Activated T-helper 9 cell treated with anti-CD3 and anti-CD28 coated beads, Interleukin-2, amount 50 U/mL, for 16 hours (primary cell): ENCODE results near the gene TANK.
A peak's percentile ranks its signal among the peaks of the same experiment; 100 is the strongest.
"Not testable (repeated sequence)": the region's sequence is repeated elsewhere in the genome, so short reads cannot be mapped to it uniquely, and the experiment has no call there.

ENCODE experiments used
- DNase-seq: peaks from one replicate; pipeline ENCODE4 v3.0.0-alpha.2; 2020; ENCODE audit warnings: low read depth

TANK gene

DNA sequence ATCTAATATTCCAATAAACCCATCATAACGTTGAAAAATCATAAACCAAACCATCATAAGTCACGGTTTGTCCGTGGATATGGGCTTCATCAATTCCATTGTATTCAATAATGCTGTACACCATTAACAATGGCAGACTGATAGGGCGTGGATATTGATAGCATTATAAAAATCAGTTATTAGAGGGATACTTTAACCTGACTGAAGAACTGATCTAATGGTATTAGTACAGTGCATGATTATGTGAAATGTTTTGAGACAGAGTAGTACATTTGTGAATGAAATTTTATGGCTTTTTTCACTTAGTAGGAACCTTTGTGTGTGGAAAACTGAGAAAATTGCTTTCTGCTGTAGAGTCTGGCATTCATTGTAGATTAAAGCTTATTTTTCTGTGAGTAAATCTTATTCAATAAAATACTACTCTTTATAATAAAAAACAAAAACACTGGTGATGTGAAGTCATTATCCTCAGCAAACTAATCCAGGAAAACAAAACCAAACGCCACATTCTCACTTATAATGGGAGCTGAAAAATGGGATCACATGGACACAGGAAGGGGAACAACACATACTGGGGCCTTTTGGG is 119.1 kb downstream of the TANK start:
- DNase-seq: not testable (repeated sequence)

DNA sequence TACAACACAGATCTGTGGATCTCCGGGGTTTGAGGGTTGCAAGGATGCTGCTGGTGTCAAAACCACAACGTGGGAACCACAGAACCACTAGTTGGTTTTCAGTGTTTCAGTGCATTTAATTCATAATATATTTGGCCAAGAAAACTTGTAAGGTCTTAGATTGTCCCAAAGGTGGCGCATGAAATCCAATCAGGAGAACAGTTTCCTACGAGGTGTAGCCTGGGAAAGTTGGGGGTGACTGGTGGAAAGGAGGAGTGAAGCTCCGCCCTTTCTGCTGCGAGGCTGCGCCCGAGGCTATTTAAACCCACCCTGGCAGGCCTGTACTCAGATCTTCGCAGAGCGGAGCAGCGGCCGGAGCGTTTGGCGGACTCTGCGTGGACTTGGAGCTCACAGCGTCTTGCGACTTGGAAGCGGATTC is 120.7 kb downstream of the TANK start:
- peak; percentile 26 for DNase-seq

DNA sequence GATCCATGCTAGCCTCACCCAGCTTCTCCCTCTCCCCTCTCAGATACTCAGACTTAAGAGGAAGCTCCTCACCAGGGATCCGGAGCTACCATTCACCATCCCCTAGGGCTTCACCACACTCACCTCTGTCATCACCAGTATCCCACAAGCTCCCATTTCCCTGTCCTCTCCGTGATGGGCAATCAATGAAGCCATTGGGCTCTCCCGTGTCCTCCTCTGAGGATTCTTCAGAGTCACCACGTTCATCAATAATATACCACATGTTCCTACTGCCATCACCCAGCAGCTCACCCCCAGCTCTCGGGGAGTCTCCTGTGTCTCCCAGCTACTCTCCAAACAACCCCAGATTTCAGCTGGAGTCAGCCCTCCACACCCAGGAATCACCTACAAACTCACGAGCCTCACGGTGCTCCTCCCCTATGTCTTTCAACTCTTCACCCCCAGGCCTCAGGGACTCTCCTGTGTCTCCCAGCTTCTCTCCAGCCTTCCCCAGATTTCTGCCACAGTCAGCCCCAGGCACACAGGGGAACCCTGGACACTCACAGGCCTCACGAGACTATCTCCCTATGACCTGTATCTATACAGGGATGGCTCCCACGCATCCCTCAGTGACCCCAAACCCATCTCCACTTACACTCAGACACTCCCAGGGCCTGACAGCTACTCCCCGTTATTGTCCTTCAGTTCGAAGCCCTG is 121.5 kb downstream of the TANK start:
- DNase-seq: not testable (repeated sequence)

GRCh38 chr2:161282311-161282644 is 122.0 kb downstream of the TANK start:
- not testable (repeated sequence) for DNase-seq

DNA sequence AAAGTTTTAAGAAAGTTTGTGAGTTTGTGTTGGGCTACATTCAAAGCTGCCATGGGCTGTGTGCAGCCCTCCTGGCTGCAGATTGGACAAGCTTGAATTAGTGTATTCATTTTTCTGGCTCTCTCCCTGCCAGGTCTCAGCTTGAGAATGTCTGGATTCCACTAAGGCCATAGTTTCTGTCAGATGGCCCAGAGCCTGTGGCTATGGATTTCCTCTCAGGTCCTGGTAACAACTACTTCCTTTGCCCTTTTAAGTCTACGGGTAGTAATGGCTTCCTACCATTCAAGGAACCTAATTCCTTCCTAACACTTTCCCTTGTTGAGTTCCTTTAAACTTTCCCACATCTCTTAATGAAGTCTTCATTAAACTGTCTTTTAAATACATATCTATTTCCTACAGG is 123.7 kb downstream of the TANK start:
- DNase-seq: no peak
